IPS-NIHi11 (cell line): ENCODE measurements around the gene SNPH.

Experiments used
- DNase-seq: peaks from one replicate; pipeline ENCODE4 v3.0.0; 2012; ENCODE audit warnings: mixed read lengths, low spot score

Gene SNPH

GRCh38 chr20:1264727-1265126 lies 1.4 kb upstream of the SNPH start:
- no peak for DNase-seq

DNA sequence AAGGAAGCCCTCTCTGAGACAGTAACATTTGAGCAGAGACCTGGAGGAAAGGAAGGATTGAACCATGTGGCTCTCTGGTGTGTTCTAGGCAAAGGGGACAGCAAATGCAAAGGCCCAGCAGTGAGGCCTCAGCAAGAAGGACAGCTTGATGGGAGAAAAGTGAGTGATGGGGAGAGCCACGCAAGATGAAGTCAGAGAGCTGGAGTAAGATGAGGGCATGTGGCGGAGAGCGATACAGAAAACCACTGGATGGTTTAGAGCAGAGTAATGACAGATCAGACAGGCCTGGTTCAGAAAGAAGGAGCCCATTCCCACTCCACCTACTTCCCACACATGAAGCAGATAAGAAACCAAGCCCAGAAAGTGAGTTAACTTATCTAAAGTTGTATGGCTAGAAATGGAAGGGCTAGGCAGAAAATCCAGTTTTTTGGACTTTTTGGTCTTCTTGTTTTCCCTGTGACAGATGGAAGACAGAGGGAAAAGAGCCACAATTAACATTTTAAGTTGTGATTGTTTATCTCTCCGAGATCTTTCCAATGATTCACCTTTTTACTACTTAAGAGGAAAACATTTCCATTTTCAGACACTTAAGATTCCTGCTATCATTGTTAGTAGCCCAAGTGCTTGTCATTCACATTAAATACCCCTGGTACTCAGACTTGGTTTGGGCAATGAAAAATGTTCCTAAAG lies 723 bp upstream of the SNPH start:
- no peak for DNase-seq

DNA sequence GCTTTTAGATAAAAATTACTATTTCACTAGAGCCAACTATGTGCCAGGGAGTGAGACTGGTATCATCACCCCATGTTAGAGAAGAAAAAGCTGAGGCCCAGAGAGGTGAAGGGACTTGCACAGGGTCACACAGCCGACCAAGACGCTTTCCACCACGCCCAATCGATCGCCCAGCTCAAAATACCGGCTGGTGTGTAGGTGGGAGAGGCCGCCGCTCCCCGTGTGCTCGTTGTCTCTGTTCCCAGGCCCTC lies 253 bp upstream of the SNPH start:
- DNase-seq, result no peak

DNA sequence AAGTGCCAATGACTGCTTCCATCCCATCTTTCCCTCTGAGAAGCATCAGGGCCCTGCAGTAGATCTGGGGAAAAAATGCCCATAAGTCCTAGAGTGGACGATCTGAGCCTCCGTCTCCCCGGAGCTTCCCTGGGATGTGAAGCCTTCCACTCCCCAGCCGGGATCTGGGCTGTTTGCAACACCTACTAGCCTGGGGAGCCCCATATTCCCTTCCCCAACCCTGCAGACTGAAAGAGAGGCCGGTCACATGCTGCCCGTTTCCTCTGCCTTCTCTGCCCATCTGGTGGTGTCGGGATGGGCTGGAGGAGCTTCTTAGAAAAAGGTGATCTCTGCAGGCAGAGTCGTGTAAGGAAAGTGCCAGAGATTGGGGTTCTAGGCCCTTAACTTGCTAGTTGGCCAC lies 1.1 kb downstream of the SNPH start:
- no peak for DNase-seq

DNA sequence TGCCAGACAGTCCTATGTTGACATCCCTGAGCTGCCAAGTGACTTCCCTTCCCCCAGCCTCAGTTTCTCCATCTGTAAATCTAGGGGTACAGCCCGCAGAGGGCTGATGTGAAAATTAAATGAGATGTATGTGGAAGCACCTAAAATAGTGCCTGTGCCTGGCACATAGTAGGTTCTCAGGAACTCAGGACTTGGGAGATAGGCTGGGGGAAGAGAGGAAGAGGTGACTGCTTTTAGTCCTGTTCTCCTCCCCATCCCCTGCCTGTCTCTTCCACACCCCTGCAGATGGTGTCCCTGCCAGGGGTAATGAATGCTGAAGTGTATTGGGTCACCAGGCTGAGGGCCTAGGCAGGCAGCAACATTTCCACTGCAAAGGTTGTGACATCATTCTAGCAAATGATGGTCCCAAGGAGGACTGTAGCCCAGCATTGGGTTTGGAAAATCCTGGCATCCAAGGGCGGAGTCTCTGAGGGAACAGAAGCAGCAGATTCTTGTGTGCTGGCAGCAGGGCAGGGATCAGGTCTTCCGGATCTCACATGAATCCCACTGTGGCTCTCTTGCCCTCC lies 1.8 kb downstream of the SNPH start:
- no peak for DNase-seq

DNA sequence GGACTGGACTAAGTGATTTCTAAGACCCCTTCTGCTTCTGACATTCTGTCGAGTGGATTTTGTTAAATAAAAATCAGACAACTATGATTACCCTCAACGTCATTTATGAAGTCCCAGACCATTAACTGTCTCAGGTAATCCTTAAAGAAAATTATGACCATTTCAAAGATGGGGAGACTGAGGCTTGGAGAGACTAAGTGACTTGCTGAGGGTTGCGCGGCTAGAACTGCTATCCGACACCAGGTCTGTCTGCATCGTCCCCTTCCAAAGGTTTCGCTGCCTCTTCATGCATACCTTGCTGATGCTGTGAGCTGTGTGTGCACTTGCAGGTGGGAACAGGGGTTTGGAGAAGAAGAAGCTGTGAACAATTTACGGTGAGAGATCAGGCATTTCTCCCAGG lies 3.1 kb downstream of the SNPH start:
- no peak for DNase-seq

- no peak for DNase-seq
These were observed 3.8 kb downstream of the SNPH start for GRCh38 chr20:1269850-1270249.

DNA sequence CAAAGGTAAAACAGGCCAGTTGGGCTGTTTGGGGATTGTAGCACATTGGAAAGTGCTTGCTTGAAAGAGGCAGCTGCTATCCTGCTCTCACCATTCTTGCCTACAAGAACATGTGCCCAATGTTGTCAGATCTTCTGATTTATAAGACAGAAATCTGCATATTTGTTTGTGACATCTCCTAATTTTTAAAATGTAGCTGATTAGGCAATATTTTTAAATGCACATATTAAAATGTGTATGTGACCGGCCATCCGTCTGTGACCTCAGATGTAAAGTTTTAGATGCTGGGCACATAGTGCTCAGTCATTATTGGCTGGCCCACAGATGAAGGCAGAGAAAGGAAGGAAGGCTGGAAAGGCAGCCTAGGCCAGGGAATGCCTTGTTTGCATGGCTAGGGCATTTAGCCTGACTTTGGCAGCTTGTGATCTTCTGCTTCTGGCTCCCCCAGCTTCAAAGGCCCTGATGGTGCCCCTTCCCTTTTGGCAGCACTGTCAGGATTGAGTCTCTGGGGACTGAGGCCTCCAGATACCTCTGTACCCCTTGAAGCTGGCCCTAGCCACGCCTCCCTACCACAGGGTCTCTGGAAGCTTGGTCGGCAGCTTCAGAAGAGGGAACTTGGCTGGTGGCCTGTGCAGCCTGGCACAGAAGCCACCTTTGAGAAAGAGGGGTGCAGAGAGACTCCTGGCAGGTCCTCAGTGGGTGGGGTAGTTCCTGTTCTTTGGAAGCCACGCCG lies 6.4 kb downstream of the SNPH start:
- DNase-seq, result no peak

- DNase-seq, result no peak
These were observed 7.3 kb downstream of the SNPH start for GRCh38 chr20:1273366-1273765.

DNA sequence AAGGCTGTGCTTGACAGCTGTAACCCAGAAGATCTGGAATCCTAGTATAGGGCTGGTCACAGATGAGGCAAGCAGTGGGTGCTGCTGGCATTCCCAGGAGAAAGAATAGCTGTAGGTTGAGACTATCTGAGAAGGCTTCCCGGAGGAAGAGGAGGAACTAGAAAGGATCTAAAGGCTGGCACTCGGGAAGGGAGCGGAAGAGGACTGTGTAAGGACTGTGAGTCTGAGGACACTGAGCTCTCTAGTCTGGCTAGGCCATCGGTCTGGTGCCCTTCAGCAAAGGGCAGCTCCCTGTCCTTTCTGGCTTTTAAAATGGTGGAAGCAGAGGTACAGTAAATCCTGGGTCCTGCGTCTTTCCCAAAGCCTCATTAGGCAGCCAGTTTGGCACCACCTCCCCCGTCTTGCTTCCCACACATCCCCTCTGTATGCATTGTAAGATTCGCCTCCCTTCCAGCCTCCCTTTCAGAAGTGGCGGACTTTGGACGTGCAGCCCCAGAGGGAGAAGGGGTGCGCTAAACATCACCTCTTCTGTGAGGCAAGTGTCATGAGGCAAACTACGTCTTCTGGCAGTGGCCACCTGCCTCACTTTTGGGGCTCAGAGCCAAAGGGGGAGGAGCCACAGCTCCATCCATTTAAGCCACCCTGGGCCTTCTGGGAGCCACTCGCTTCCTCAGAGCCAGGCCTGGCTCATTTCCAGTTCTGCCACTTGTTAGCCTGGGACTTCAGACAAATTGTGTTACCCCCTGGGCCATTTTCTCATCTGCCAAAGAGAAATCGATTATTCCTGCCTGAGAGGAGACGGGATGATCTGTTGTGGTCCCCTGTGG lies 8.6 kb downstream of the SNPH start:
- no peak for DNase-seq

- no peak for DNase-seq
These were observed 9.8 kb downstream of the SNPH start for GRCh38 chr20:1275919-1276318.

DNA sequence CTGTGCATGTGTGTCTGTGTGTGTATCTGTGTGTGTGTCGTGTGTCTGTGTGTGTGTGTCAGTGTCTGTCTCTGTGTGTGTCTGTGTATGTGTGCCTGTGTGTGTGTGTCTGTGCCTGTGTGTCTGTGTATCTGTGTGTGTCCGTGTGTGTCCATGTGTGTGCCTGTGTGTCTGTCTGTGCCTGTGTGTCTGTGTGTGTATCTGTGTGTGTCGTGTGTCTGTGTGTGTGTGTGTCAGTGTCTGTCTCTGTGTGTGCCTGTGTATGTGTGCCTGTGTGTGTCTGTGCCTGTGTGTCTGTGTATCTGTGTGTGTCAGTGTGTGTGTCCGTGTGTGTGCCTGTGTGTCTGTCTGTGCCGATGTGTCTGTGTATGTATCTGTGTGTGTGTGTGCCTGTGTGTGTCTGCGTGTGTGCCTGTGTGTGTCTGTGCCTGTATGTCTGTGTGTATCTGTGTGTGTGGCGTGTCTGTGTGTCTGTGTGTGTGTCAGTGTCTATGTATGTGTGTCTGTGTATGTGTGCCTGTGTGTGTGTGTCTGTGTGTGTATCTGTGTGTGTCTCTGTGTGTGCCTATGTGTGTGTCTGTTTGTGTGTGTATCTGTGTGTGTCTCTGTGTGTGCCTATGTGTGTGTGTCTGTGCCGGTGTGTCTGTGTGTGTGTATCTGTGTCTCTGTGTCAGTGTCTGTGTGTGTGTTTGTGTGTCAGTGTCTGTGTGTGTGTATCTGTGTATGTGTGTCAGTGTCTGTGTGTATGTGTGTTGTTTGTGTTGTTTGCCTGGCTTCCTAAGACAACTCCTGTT lies 11.6 kb downstream of the SNPH start:
- DNase-seq, result no peak

GRCh38 chr20:1278993-1279392 lies 12.9 kb downstream of the SNPH start:
- DNase-seq, result no peak

DNA sequence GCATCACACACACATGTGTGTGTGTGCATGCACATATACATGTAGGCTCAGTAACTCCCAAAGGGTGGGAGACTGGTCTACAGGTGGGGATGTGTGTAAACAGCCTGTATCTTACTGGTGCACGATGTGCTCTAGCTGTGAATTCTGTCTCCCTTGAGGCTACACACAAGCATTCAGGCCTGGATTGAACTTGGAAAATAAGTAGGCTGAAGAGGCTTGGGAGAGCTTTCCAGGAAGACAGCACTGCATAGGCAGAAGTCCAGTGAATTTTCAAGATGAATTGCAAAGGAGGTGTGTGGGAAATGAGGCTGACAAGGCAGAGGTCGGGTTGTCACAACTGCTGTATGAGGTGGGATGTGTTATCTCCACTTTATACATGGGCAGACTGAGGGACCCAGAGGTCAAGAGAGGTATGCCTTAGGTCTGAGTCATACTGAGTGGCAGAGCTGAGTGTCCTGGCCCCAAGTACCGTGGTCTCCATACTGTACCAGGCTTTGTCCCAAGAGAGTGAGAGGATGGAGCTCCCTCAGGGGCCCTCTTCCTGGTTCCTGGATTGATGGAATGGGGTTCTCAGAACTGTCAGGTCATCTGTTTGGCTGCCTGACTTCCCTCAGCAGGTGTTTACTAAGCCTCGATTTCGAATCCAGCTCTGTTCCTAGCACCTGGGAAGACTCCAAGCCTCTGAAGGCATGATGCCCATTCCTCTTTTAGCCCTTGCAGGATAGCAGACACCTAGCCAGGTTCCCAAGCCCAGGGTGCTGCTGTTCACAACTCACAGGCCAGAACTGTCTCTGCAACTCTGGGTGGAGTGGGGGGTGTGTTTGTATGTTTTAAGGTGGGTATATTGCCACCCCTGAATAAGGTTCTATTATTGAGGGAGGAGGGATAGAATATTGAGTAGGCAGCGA lies 14.4 kb downstream of the SNPH start:
- DNase-seq, result no peak

- no peak for DNase-seq
These were observed 15.4 kb downstream of the SNPH start for GRCh38 chr20:1281279-1282057.

- no peak for DNase-seq
These were observed 16.9 kb downstream of the SNPH start for GRCh38 chr20:1282966-1283365.

- DNase-seq, result no peak
These were observed 17.7 kb downstream of the SNPH start for GRCh38 chr20:1283522-1284510.

DNA sequence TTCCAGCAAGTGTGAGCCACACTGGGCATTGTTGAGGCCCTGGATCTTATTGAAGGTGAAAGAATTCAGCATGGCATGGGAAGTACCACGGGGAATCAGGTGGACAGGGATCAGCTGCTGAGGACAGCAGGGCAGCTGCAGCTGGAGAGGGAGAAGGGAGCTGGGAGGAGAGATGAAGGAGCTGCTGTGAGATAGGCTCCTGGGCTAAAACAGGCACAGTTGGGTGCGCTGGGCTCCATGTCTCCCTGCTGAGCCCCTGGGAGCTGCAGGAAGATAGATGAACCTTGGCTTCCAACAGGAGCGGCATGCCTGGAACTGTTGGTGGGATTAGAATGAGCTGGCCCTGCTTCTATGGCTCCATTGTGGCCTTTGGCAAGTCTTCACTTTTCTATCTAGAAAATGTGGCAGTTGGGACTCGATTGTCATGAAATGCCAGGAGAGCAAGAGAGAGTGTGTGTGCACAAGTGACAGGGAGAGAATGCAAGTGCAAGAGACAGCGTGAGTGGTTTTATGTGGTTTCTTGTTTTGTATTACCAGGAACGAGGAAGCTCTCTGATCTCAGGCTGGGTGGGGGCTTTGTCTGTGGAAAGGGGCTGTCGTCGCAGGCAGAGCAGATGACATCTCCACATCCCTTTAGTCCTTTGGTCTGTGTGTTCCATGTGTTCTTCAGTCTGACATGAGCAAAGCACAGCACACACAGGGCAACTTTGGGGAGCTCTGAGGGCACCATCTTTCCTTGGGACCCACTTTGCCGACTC lies 20.4 kb downstream of the SNPH start:
- DNase-seq, result no peak
